ENCODE data around the gene NEK6. TPM values are rescaled to one million over a fixed set of nuclear protein-coding genes. Genes with fewer than 3 reads are reported as not detected.

Gene NEK6
- total RNA-seq, 4 donors from 2014 or later = 25.3 to 53.1 (median 43.3) TPM

- Histone ChIP-seq H3K4me3 (no peak overlapping the region), H3K27me3 (no peaks in the 10 kb centered on the region), H3K36me3 (peaks cover 4 to 87% (median 11%) of the 10 kb centered on the region in 3 donors), H3K4me1 (peaks cover 0 to 21% (median 10%) of the 10 kb centered on the region in 4 donors), H3K27ac (peak overlapping the region in 1 of 4 donors; percentile 45), H3K9me3 (no peaks in the 10 kb centered on the region)
- WGBS, 2 donors = 62 to 78% methylated on average over 7 to 9 of the region's 9 CpGs
- DNase-seq (ENCODE audit: low spot score in 2 of 2) = no peak
- TF ChIP-seq POLR2A (IDR thresholded peaks at IDR 0.05) (no peak), EP300 (IDR thresholded peaks at IDR 0.05) (no peak), CTCF (IDR thresholded peaks at IDR 0.05) (no peak)
Measured at GRCh38 chr9:124345751-124346281, 88.1 kb downstream of the NEK6 start.

- Histone ChIP-seq H3K9me3 (no peaks in the 10 kb centered on the region), H3K4me1 (peaks cover 0 to 21% (median 10%) of the 10 kb centered on the region in 4 donors), H3K36me3 (peaks cover 4 to 89% (median 11%) of the 10 kb centered on the region in 3 donors), H3K27ac (peak overlapping the region in 1 of 4 donors; percentile 45), H3K27me3 (no peaks in the 10 kb centered on the region), H3K4me3 (no peak overlapping the region)
- no peak for TF ChIP-seq CTCF (IDR thresholded peaks at IDR 0.05)
- TF ChIP-seq EP300 (IDR thresholded peaks at IDR 0.05) = no peak
- no peak for TF ChIP-seq POLR2A (IDR thresholded peaks at IDR 0.05)
- no peak for DNase-seq (ENCODE audit: low spot score in 2 of 2)
- 87 to 91% methylated on average over 30 of the region's 34 CpGs for WGBS, 2 donors
Measured at GRCh38 chr9:124346347-124347163, 88.8 kb downstream of the NEK6 start.

- H3K27ac ChIP-seq = no peak overlapping the region
- 86 to 87% methylated on average over 26 of the region's 26 CpGs for WGBS, 2 donors
- H3K9me3 ChIP-seq = no peaks in the 10 kb centered on the region
- H3K27me3 ChIP-seq = no peaks in the 10 kb centered on the region
- no peak overlapping the region for H3K4me3 ChIP-seq
- TF ChIP-seq POLR2A (IDR thresholded peaks at IDR 0.05) (no peak), EP300 (IDR thresholded peaks at IDR 0.05) (no peak), CTCF (IDR thresholded peaks at IDR 0.05) (no peak)
- H3K4me1 ChIP-seq = peaks cover 0 to 14% (median 5%) of the 10 kb centered on the region in 4 donors
- peaks cover 4 to 92% (median 14%) of the 10 kb centered on the region in 3 donors for H3K36me3 ChIP-seq
- no peak for DNase-seq (ENCODE audit: low spot score in 2 of 2)
Measured at GRCh38 chr9:124347206-124347967, 89.6 kb downstream of the NEK6 start.

- Histone ChIP-seq H3K4me3 (no peak overlapping the region), H3K27ac (no peak overlapping the region), H3K4me1 (peaks cover 0 to 8% (median 0%) of the 10 kb centered on the region in 4 donors), H3K36me3 (peaks cover 4 to 97% (median 14%) of the 10 kb centered on the region in 3 donors), H3K9me3 (no peaks in the 10 kb centered on the region), H3K27me3 (no peaks in the 10 kb centered on the region)
- 76 to 87% methylated on average over 5 to 8 of the region's 8 CpGs for WGBS, 2 donors
- peak in 1 of 2 donors; percentile 5 for DNase-seq (ENCODE audit: low spot score in 2 of 2)
- TF ChIP-seq EP300 (IDR thresholded peaks at IDR 0.05) (no peak), POLR2A (IDR thresholded peaks at IDR 0.05) (no peak), CTCF (IDR thresholded peaks at IDR 0.05) (no peak)
Measured at GRCh38 chr9:124347968-124348358, 90.2 kb downstream of the NEK6 start.

Data from tibial nerve (tissue), 4 donors.